ENCODE measurements around the gene PHF21A. TPM values are rescaled to one million over a fixed set of nuclear protein-coding genes. Genes with fewer than 3 reads are reported as not detected.

PHF21A gene
- total and polyA plus RNA-seq, 10 of the 15 experiments (the other 5 are each of a cell fraction or from before 2014, with no cell fraction given) = 2.6 to 37.2 (median 16.0) TPM

- TF ChIP-seq MTA3 (IDR thresholded peaks at IDR 0.05; ENCODE audit: borderline replicate concordance, low read length) = no peak
- no peak for TF ChIP-seq HCFC1 (IDR thresholded peaks at IDR 0.05; ENCODE audit: low read length)
- TF ChIP-seq RELA (IDR thresholded peaks at IDR 0.05; ENCODE audit: borderline replicate concordance, partially characterized antibody) = no peak
- no peak for TF ChIP-seq KAT2A (conservative IDR thresholded peaks at IDR 0.05; ENCODE audit: control insufficient read depth, low read depth, low read length)
- no peak for TF ChIP-seq ZNF24 (IDR thresholded peaks at IDR 0.05)
- no peak for TF ChIP-seq HSF1 (IDR thresholded peaks at IDR 0.05; ENCODE audit: low read depth, low read length)
- no peak for TF ChIP-seq STAT1 (conservative IDR thresholded peaks at IDR 0.05)
- TF ChIP-seq LARP7 (IDR thresholded peaks at IDR 0.05) = no peak
Measured at GRCh38 chr11:46012185-46012584, 109.1 kb downstream of the PHF21A start (continued).

GRCh38 chr11:46010100-46010499 is 111.2 kb downstream of the PHF21A start:
- Histone ChIP-seq H3K36me3 (ENCODE audit: control insufficient read depth in 2 of 2, insufficient read depth in 2 of 2, low read length in 1 of 2) (no peaks in the 10 kb centered on the region; a peak in 1 of 4 replicates), H4K20me1 (ENCODE audit: control insufficient read depth, insufficient read depth) (no peaks in the 10 kb centered on the region), H3K4me2 (ENCODE audit: control insufficient read depth, insufficient read depth) (no peak overlapping the region), H3K9me3 (replicated peaks; ENCODE audit: control insufficient read depth, insufficient read depth, low read length) (no peaks in the 10 kb centered on the region), H3K4me3 (no peak overlapping the region), H3K27me3 (replicated peaks in 1 of 2; ENCODE audit: control insufficient read depth in 2 of 2, insufficient read depth in 2 of 2, low read length in 1 of 2) (no peaks in the 10 kb centered on the region), H3K27ac (ENCODE audit: control insufficient read depth, insufficient read depth) (no peak overlapping the region), H3K9ac (ENCODE audit: control insufficient read depth, insufficient read depth, low read length) (no peak overlapping the region), H3K79me2 (ENCODE audit: control insufficient read depth, insufficient read depth, low read length) (no peaks in the 10 kb centered on the region), H2AFZ (ENCODE audit: control insufficient read depth, low read depth, low read length) (no peak overlapping the region), H3K4me1 (ENCODE audit: control insufficient read depth, insufficient read depth, low read length) (no peaks in the 10 kb centered on the region)
- FAIRE-seq (no peak), ATAC-seq (no peak), DNase-seq (ENCODE audit: low read depth, low spot score) (no peak)
- 90% methylated on average over 1 of the region's 1 CpG for WGBS (ENCODE audit: insufficient coverage, insufficient replicate concordance, low lambda C conversion rate, missing lambda C conversion rate)
- ChIA-PET CTCF (interaction anchor here (1.2 kb wide), 1 partner anchor 46 kb away, joined by 3 read pairs; no protein-coding TSS in a partner anchor), POLR2A (no interaction called here), SMC1A (ENCODE audit: uncharacterized antibody, unreplicated experiment) (interaction anchor here (0.8 kb wide), 1 partner anchor 10 kb away, joined by 3 read pairs; no protein-coding TSS in a partner anchor), RAD21 (ENCODE audit: unreplicated experiment) (no interaction called here)
- in situ Hi-C loops (cut with MboI) (no loop called here), intact Hi-C loops (cut with micrococcal nuclease; ENCODE audit: unreplicated experiment) (no loop called here)
- no TSS peak for BruUV-seq (replicated peaks)
- TF ChIP-seq ESRRA (IDR thresholded peaks at IDR 0.05; ENCODE audit: low read length) (no peak), ZBED1 (IDR thresholded peaks at IDR 0.05; ENCODE audit: borderline replicate concordance) (no peak), BMI1 (IDR thresholded peaks at IDR 0.05; ENCODE audit: borderline replicate concordance) (no peak), E2F4 (IDR thresholded peaks at IDR 0.05; ENCODE audit: low read depth, low read length) (no peak), HDAC6 (IDR thresholded peaks at IDR 0.05; ENCODE audit: unreplicated experiment) (no peak), BRCA1 (IDR thresholded peaks at IDR 0.05; ENCODE audit: low read depth, low read length) (no peak), SRF (IDR thresholded peaks at IDR 0.05; ENCODE audit: low read depth in 2 of 2, low read length in 2 of 2) (no peak), ZNF24 (IDR thresholded peaks at IDR 0.05) (no peak)

Data from GM12878 (cell line).